IMR-90 (cell line): ENCODE data around the gene FRMD4B.

Source experiments
- BHLHE40 ChIP-seq: fragments of 150-350 bp; IDR thresholded peaks from 2 replicates; pipeline ENCODE4 v1.6.1; 2016; ENCODE audit warnings: mild to moderate bottlenecking, low read depth, low read length
- CEBPB ChIP-seq: IDR thresholded peaks from 2 replicates; pipeline ENCODE4 v1.6.1; 2012; ENCODE audit warnings: low read depth, low read length, improper control_type of control experiment
- FOS ChIP-seq: fragments of 150-350 bp; IDR thresholded peaks from 2 replicates; pipeline ENCODE4 v1.6.1; 2016; ENCODE audit warnings: low read depth, low read length
- MAFK ChIP-seq: IDR thresholded peaks from 2 replicates; pipeline ENCODE4 v1.6.1; 2012; ENCODE audit warnings: low read depth, low read length, improper control_type of control experiment
- MXI1 ChIP-seq: IDR thresholded peaks from 2 replicates; pipeline ENCODE4 v1.6.1; 2012; ENCODE audit warnings: low read depth, mild to moderate bottlenecking, low read length, moderate library complexity, borderline replicate concordance
- POLR2A ChIP-seq: IDR thresholded peaks from 2 replicates; pipeline ENCODE4 v1.6.1; 2012; ENCODE audit warnings: mild to moderate bottlenecking, low read depth, low read length
- RAD21 ChIP-seq: IDR thresholded peaks from 2 replicates; pipeline ENCODE4 v1.6.1; 2012; ENCODE audit warnings: low read length, improper control_type of control experiment
- RCOR1 ChIP-seq: IDR thresholded peaks from 2 replicates; pipeline ENCODE4 v1.6.1; 2012; ENCODE audit warnings: mild to moderate bottlenecking, low read length, improper control_type of control experiment; ENCODE audit not compliant: insufficient replicate concordance
- RFX5 ChIP-seq: IDR thresholded peaks from 2 replicates; pipeline ENCODE4 v1.8.0; 2012; ENCODE audit warnings: low read depth, mild to moderate bottlenecking, low read length, moderate library complexity
- SMC3 ChIP-seq: fragments of 150-350 bp; IDR thresholded peaks from 2 replicates; pipeline ENCODE4 v1.6.1; 2016; ENCODE audit warnings: low read depth, mild to moderate bottlenecking, antibody characterized with exemption, low read length, moderate library complexity
- TF ChIP-seq, protein P1 (sequence below): conservative IDR thresholded peaks from 2 replicates; pipeline ENCODE4 v1.5.1; 2012; ENCODE audit warnings: mild to moderate bottlenecking, low read depth, low read length, improper control_type of control experiment

DNA sequence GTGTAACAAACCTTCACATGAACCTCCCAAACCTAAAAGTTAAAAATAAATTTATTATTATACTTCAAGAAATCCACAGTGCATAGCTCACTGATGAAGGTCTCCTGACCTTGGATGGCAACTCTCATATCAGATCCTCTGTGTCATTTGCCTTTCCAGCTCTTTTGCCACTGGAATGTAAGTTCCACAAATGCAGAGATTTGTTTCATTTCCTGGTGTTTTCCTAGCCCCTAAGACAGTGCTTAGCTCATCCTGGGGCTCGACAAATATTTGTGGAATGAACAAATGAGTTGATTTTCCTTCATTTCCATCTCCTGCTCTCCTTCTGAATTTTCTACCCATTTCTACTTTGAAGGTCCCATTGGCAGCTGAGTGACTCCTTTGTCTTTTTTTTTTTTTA, 56.0 kb downstream of the FRMD4B start:
- TF ChIP-seq, protein P1, sequence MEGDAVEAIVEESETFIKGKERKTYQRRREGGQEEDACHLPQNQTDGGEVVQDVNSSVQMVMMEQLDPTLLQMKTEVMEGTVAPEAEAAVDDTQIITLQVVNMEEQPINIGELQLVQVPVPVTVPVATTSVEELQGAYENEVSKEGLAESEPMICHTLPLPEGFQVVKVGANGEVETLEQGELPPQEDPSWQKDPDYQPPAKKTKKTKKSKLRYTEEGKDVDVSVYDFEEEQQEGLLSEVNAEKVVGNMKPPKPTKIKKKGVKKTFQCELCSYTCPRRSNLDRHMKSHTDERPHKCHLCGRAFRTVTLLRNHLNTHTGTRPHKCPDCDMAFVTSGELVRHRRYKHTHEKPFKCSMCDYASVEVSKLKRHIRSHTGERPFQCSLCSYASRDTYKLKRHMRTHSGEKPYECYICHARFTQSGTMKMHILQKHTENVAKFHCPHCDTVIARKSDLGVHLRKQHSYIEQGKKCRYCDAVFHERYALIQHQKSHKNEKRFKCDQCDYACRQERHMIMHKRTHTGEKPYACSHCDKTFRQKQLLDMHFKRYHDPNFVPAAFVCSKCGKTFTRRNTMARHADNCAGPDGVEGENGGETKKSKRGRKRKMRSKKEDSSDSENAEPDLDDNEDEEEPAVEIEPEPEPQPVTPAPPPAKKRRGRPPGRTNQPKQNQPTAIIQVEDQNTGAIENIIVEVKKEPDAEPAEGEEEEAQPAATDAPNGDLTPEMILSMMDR, result no peak
- TF ChIP-seq RCOR1 (no peak), POLR2A (no peak), RAD21 (no peak), MXI1 (no peak), RFX5 (no peak), FOS (no peak), BHLHE40 (no peak), CEBPB (no peak), MAFK (no peak), SMC3 (no peak)
